Activated naive CD8-positive, alpha-beta T cell treated with anti-CD3 and anti-CD28 coated beads, Interleukin-2, amount 50 U/mL, for 16 hours (primary cell): Measurements from ENCODE around the gene FBXO15.

Experiments used
- DNase-seq: peaks from one replicate; pipeline ENCODE4 v3.0.0-alpha.2; 2020; ENCODE audit warnings: low read depth, low spot score

The FBXO15 gene

DNA sequence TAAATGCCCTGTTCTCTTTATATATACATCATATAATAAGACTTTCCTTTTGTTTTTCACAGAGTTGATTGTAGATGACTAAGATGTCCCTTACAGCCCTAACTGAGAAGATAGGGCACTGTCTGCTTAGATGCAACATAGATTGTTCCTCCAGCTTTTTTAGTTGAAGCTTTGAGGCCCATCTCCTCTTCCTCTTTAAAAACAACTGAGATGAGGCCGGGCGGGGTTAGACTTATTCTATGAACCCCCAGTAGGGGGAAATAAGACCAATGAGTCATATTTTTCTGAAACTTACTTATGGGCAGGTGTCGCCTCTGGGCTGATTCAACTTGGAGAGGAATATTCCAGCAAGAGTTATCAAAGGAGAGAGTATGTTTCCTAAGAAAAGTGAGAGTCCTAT lies 84.6 kb downstream of the FBXO15 start:
- DNase-seq, result no peak

DNA sequence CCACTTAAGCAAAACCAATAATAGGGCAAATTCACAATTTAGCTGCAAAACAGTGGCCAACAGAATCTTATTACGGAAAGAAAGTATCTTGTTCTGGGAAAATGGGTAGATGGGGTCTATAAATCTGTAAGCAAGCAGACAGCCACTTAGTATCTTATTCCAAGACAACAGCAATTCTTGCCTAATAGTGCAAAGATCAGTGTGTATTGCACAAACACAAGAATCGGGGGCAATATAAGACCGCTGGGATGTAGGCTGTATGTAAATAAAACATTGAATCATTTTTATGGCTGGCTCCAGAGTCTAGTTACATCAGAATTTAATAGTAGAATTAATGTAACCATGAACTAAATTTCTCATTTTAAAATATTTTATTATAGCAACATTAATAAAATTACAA lies 85.6 kb downstream of the FBXO15 start:
- no peak for DNase-seq

- no peak for DNase-seq
These were observed 87.1 kb downstream of the FBXO15 start for GRCh38 chr18:74060579-74060978.

GRCh38 chr18:74050807-74051206 lies 96.8 kb downstream of the FBXO15 start:
- no peak for DNase-seq

DNA sequence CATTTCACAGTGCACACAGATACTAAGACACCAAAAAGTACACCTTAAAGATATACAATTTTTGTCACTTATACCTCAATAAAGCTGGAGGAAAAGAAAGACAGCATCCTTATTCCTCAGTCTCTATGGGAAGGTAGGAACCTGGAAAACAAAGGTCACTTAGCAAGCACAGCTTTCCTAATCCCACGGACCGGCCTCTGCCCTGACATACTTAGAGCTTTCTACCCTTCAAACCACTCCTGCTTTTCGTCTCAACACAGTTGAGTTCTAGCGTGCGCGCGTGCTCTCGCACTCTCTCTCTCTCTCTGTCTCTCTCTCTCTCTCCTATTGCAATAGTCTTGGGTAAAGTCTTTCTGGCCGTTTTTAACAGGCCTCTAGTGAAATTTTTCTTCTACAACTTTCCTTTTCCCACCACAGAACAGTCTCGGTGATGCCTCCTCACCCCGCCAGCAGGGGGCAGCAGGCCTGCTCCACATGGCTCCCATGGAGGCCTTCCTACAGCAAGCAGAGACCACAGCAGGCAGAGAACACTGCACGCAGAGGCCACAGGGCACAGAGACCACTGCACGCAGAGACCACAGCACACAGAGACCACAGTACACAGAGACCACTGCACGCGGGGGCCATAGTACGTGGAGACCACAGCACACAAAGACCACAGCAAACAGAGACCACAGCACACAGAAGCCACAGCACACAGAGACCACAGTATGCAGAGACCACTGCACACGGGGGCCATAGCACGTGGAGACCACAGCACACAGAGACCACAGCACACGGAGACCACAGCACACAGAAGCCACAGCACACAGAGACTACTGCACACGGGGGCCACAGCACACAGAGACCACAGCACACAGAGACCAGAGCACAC lies 106.9 kb downstream of the FBXO15 start:
- DNase-seq, result peak; percentile 57

GRCh38 chr18:74040008-74040407 lies 107.6 kb downstream of the FBXO15 start:
- DNase-seq, result no peak

DNA sequence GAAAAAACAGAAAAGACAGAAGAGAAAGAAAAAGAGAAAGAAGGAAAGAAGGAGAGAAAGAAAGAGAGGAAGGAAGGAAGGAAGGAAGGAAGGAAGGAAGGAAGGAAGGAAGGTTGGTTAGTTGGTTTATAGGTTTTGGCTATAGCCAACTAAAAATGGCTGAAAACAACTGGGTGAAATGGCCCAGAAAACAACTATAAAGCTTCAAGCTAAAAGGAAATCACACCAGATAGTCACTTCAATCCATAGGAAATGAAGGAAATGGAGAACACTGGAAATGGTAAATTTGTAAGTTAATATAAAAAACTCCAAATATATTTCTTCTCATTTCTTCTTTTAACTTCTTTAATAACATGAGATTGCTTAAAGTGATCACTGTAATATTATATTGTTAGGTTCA lies 118.5 kb downstream of the FBXO15 start:
- no peak for DNase-seq
